ENCODE data around the gene EBF3. TPM values are rescaled to one million over a fixed set of nuclear protein-coding genes. Genes with fewer than 3 reads are reported as not detected.

EBF3 gene
- total RNA-seq, 1 experiment from 2014 or later, result 0.22 TPM

- Histone ChIP-seq H3K4me2 (ENCODE audit: insufficient read depth, insufficient read length, low read length) (peak overlapping the region; percentile 56), H3K9me3 (ENCODE audit: control insufficient read depth, low read depth, low read length) (no peaks in the 10 kb centered on the region), H3K4ac (ENCODE audit: low read depth, low read length) (no peak overlapping the region), H3K79me1 (ENCODE audit: insufficient read depth, low read depth, low read length, poor library complexity, severe bottlenecking) (no peaks in the 10 kb centered on the region), H3T11ph (ENCODE audit: low read length) (no peak overlapping the region), H2AFZ (ENCODE audit: low read length) (no peak overlapping the region), H3K9ac (ENCODE audit: extremely low read depth, insufficient read length, low read length) (no peak overlapping the region), H2BK20ac (ENCODE audit: low read depth, low read length, poor library complexity, severe bottlenecking) (no peak overlapping the region), H3K27ac (ENCODE audit: insufficient read length, low read depth, low read length) (no peak overlapping the region), H4K20me1 (ENCODE audit: control insufficient read depth, insufficient read depth, insufficient read length) (no peaks in the 10 kb centered on the region), H4K91ac (ENCODE audit: insufficient read length, low read depth, low read length) (no peak overlapping the region), H3K4me1 (ENCODE audit: insufficient read depth, low read length) (no peaks in the 10 kb centered on the region; the same call in 1 of the 2 replicates), H4K5ac (ENCODE audit: insufficient read length, low read depth, low read length) (no peak overlapping the region), H2BK15ac (ENCODE audit: low read depth, low read length) (no peak overlapping the region), H2BK120ac (ENCODE audit: low read depth, low read length, poor library complexity, severe bottlenecking) (no peak overlapping the region), H3K79me2 (ENCODE audit: insufficient read depth, low read length) (no peaks in the 10 kb centered on the region), H3K14ac (ENCODE audit: insufficient read depth, low read length) (no peak overlapping the region), H3K23me2 (ENCODE audit: insufficient read length, low read depth, low read length, poor library complexity, severe bottlenecking) (peaks cover 6% of the 10 kb centered on the region), H2BK5ac (ENCODE audit: insufficient read length, low read length) (no peak overlapping the region), H2AK5ac (ENCODE audit: insufficient read length, low read length) (no peak overlapping the region), H3K56ac (ENCODE audit: insufficient read length, low read depth, low read length) (no peak overlapping the region), H4K8ac (replicated peaks; ENCODE audit: insufficient read length, low read depth, low read length) (no peak overlapping the region), H2BK12ac (ENCODE audit: insufficient read length, low read depth, low read length) (no peak overlapping the region), H3K23ac (ENCODE audit: insufficient read length, low read depth, low read length) (no peak overlapping the region), H3K27me3 (ENCODE audit: insufficient read depth, low read length) (peaks cover 79% of the 10 kb centered on the region), H3K18ac (ENCODE audit: insufficient read length, low read depth, low read length) (no peak overlapping the region)
- Mint-ChIP-seq H3K9me3 (peaks cover 4% of the 10 kb centered on the region in 2 experiments; a peak in 3 of 5 replicates), H3K4me1 (peaks cover 19 to 41% of the 10 kb centered on the region in 2 experiments), H3K4me3 (peak overlapping the region in 1 of 2 experiments; percentile 68; a peak in 3 of 5 replicates), H3K27me3 (ENCODE audit: low read depth) (peaks cover 92% of the 10 kb centered on the region), H3K27ac (no peak overlapping the region), H3K36me3 (ENCODE audit: insufficient read depth in 1 of 3, low read depth in 3 of 3) (no peaks in the 10 kb centered on the region; a peak in 1 of 7 replicates)
- no peak for TF ChIP-seq CTCF (conservative IDR thresholded peaks at IDR 0.05)
- WGBS (ENCODE audit: extremely low coverage, insufficient read length, low lambda C conversion rate), result no CpG with 5 or more reads among the region's 14 CpGs
- no peak for DNase-seq
These were observed 5.9 kb upstream of the EBF3 start for GRCh38 chr10:129969911-129970464.
